Left lung (tissue), 10 donors: ENCODE measurements around the gene CREB3. TPM values are rescaled to one million over a fixed set of nuclear protein-coding genes. Genes with fewer than 3 reads are reported as not detected.

Source experiments
- ATAC-seq: fragments of 200-7000 bp; cut with Tn5 transposase; one replicate; pipeline ENCODE4 v1.9.1; 2020; ENCODE audit warnings: moderate library complexity
- DNase-seq, 4 donors: peaks; one replicate each; pipeline ENCODE4 v3.0.0-alpha.2; 2013 to 2020
- H3K27ac ChIP-seq, 2 donors: fragments of 200-600 bp; sonication (generic) in 1 of 2; one replicate each; pipeline versions ENCODE4 v1.5.0 to v1.8.0; 2020 to 2021
- H3K27me3 ChIP-seq, 2 donors: fragments of 200-600 bp; sonication (generic) in 1 of 2; one replicate each; pipeline versions ENCODE4 v1.5.0 to v1.8.0; 2020 to 2021
- H3K36me3 ChIP-seq, 2 donors: fragments of 200-600 bp; sonication (generic) in 1 of 2; one replicate each; pipeline versions ENCODE4 v1.5.0 to v1.8.0; 2020 to 2021
- H3K4me1 ChIP-seq, 2 donors: fragments of 200-600 bp; one replicate each; pipeline ENCODE4 v1.8.0; 2021
- H3K4me3 ChIP-seq, 2 donors: fragments of 200-600 bp; sonication (generic) in 1 of 2; one replicate each; pipeline versions ENCODE4 v1.5.0 to v1.8.0; 2020 to 2021; ENCODE audit warnings: mild to moderate bottlenecking in 1 of 2
- H3K9me3 ChIP-seq, 2 donors: fragments of 200-600 bp; sonication (generic) in 1 of 2; one replicate each; pipeline versions ENCODE4 v1.5.0 to v1.8.0; 2020 to 2021
- CTCF ChIP-seq, 2 donors: fragments of 200-600 bp; sonication (generic) in 1 of 2; IDR thresholded peaks; one replicate each; pipeline versions ENCODE4 v1.5.0 to v1.8.0; 2021; ENCODE audit warnings: antibody characterized with exemption in 2 of 2
- intact Hi-C, 2 donors: fragments of 100-400 bp; cut with DNase I; formaldehyde crosslinking; loops; one replicate each; pipeline versions ENCODE4 v1.11.2 to v1.14.2; 2022
- polyA plus RNA-seq, 6 donors: library from polyadenylated mRNA; unstranded; fragments of 120-200 nt; gene quantifications; one replicate each; pipeline ENCODE4 v1.2.1, GENCODE V29; 2013; ENCODE audit not compliant: insufficient read length in 6 of 6
- total RNA-seq, 2 donors: library from RNA; stranded (reverse); fragmentation: NEBNext Ultra II Directional; extraction: Animal tissue kit (Norgen Biotek cat#: 25700); gene quantifications; one replicate each; pipeline ENCODE4 v1.2.1, GENCODE V29; 2021
- donor health status: DM: no; HTN: yes; CAD: no.
- donor health status: DM: no; HTN: no; CAD: no.

CREB3 gene
- total and polyA plus RNA-seq, 8 donors = 31.2 to 42.4 (median 39.8) TPM

DNA sequence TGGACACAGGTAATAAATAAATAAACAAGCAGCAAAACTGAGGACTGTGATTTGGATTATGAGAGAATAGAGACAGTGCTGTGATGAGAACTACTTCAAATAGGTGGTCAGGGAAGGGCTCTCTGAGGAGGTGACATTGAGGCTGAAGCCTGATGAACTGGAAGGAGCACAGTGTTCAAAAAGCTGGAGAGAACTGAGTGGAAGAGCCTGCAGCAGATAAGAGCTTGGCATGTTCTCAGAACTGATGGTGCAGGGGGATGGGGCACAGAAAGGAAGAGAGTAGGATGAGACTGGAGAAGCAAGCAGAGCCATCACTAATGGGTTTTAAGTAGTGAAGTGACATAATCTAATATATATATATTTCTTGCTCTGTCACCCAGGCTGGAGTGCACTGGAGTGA is 31.5 kb upstream of the CREB3 start:
- Histone ChIP-seq H3K27me3 (no peaks in the 10 kb centered on the region), H3K4me1 (peaks cover 0 to 7% of the 10 kb centered on the region in 2 donors), H3K9me3 (no peaks in the 10 kb centered on the region), H3K27ac (no peak overlapping the region), H3K36me3 (peaks cover 0 to 100% of the 10 kb centered on the region in 2 donors), H3K4me3 (no peak overlapping the region)
- no peak for DNase-seq
- intact Hi-C loops = no loop called here
- TF ChIP-seq CTCF (IDR thresholded peaks at IDR 0.05) = no peak
- ATAC-seq = no peak

DNA sequence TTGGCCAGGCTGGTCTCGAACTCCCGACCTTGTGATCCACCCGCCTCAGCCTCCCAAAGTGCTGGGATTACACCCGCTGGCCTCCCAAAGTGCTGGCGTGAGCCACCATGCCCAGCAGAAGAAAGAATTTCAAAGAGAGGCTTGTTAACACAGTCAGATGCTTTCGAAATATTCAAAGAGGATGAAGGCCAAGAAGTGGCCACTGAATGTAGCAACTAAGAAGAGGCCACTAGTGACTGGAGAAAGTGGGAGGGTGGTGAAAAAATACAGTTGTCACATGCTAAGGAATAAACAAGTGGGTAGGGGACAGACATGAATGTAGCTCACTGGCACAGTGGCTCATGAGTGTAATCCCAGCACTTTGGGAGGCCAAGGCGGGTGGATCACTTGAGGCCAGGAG is 29.8 kb upstream of the CREB3 start:
- no peak for ATAC-seq
- H3K36me3 ChIP-seq = peaks cover 0 to 100% of the 10 kb centered on the region in 2 donors
- TF ChIP-seq CTCF (IDR thresholded peaks at IDR 0.05) = no peak
- H3K9me3 ChIP-seq = no peaks in the 10 kb centered on the region
- H3K27me3 ChIP-seq = no peaks in the 10 kb centered on the region
- no peak for DNase-seq
- intact Hi-C loops = no loop called here
- H3K4me1 ChIP-seq = peaks cover 0 to under 1% of the 10 kb centered on the region in 2 donors
- peak overlapping the region in 1 of 2 donors; percentile 18 for H3K27ac ChIP-seq
- H3K4me3 ChIP-seq = no peak overlapping the region

GRCh38 chr9:35703906-35704672 is 28.4 kb upstream of the CREB3 start:
- no peaks in the 10 kb centered on the region for H3K27me3 ChIP-seq
- peaks cover 0 to 100% of the 10 kb centered on the region in 2 donors for H3K36me3 ChIP-seq
- H3K9me3 ChIP-seq = no peaks in the 10 kb centered on the region
- no peak for TF ChIP-seq CTCF (IDR thresholded peaks at IDR 0.05)
- DNase-seq = no peak
- no peaks in the 10 kb centered on the region for H3K4me1 ChIP-seq
- no peak for ATAC-seq
- intact Hi-C loops = no loop called here
- no peak overlapping the region for H3K4me3 ChIP-seq
- no peak overlapping the region for H3K27ac ChIP-seq

DNA sequence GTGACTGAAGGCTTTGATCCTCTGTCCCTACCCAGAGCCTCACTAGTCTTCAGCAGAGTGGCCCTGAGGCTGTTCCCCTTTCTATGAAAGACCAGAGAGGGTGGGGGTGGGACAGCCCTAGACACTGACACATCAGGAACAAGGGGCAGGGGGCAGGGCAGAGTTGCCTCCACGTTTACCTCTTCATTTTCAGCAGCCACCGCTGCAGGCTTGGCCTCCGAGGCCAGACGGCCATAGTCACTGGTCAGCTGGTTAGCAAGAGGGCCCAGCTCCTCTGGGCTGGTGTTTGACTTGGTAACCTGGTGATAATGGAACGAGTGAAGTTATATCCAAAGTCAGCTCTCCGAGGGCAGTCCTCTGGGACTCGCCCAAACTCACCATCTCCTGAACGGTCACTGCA is 27.1 kb upstream of the CREB3 start:
- TF ChIP-seq CTCF (IDR thresholded peaks at IDR 0.05) = no peak
- H3K27ac ChIP-seq = no peak overlapping the region
- H3K27me3 ChIP-seq = no peaks in the 10 kb centered on the region
- DNase-seq = no peak
- peaks cover 2 to 100% of the 10 kb centered on the region in 2 donors for H3K36me3 ChIP-seq
- intact Hi-C loops = no loop called here
- no peaks in the 10 kb centered on the region for H3K9me3 ChIP-seq
- ATAC-seq = no peak
- H3K4me1 ChIP-seq = no peaks in the 10 kb centered on the region
- H3K4me3 ChIP-seq = no peak overlapping the region

DNA sequence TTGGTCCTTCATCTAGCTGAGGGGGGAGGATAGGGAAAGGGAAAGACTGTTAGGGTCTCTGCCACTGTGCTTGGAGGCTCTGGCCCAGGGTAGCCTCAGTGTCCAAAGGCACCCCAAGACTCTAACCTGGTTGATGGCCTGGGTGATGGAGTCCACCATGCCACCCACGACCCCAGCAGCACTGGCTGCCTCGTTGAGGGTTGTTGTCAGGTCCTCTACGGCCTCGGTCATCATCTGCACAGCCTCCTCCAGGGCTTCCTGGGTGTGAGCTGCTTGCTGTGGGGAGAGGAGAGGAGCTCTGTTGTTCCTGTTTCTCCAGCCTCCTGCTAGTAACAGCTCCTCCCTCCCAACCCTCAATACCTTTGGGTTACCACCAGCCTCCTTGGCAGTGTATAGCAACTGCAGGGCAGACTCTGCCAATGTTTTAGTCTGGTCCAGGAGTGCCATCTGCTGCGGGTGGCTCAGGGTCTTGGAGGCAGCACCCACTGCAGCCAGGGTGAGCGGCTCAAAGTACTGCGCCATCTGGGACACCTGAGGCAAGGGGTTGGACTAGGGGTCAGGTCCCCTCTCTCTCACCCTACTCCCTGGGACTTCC is 26.5 kb upstream of the CREB3 start:
- Histone ChIP-seq H3K4me1 (no peaks in the 10 kb centered on the region), H3K4me3 (no peak overlapping the region), H3K27me3 (no peaks in the 10 kb centered on the region), H3K27ac (no peak overlapping the region), H3K36me3 (peaks cover 2 to 100% of the 10 kb centered on the region in 2 donors), H3K9me3 (no peaks in the 10 kb centered on the region)
- DNase-seq (no peak), ATAC-seq (no peak)
- no peak for TF ChIP-seq CTCF (IDR thresholded peaks at IDR 0.05)
- intact Hi-C loops = no loop called here
